Fibroblast of lung (primary cell): ENCODE measurements around the gene SURF2.

Source experiments
- EZH2 ChIP-seq: IDR thresholded peaks from 2 replicates; pipeline ENCODE4 v1.5.1; 2012; ENCODE audit warnings: low read length, control low read depth, mild to moderate bottlenecking; ENCODE audit errors: missing control alignments
- TF ChIP-seq, protein P1 (sequence below), 2 donors: IDR thresholded peaks in 1 of 2; conservative IDR thresholded peaks in 1 of 2; 1 replicate in 1 of 2; 2 replicates in 1 of 2; pipeline ENCODE4 v1.5.1; 2011 to 2012; ENCODE audit warnings: low read length in 2 of 2, control low read depth in 1 of 2, inconsistent platforms in 1 of 2, low read depth in 1 of 2, mild to moderate bottlenecking in 1 of 2

GRCh38 chr9:133345596-133345995 lies 10.8 kb upstream of the SURF2 start:
- TF ChIP-seq, protein P1, sequence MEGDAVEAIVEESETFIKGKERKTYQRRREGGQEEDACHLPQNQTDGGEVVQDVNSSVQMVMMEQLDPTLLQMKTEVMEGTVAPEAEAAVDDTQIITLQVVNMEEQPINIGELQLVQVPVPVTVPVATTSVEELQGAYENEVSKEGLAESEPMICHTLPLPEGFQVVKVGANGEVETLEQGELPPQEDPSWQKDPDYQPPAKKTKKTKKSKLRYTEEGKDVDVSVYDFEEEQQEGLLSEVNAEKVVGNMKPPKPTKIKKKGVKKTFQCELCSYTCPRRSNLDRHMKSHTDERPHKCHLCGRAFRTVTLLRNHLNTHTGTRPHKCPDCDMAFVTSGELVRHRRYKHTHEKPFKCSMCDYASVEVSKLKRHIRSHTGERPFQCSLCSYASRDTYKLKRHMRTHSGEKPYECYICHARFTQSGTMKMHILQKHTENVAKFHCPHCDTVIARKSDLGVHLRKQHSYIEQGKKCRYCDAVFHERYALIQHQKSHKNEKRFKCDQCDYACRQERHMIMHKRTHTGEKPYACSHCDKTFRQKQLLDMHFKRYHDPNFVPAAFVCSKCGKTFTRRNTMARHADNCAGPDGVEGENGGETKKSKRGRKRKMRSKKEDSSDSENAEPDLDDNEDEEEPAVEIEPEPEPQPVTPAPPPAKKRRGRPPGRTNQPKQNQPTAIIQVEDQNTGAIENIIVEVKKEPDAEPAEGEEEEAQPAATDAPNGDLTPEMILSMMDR (conservative IDR thresholded peaks at IDR 0.05 in 1 of 2, IDR thresholded peaks at IDR 0.05 in 1 of 2; ENCODE audit: low read depth in 1 of 2, low read length in 2 of 2), result no peak
- TF ChIP-seq EZH2, result no peak
